GM19239 (cell line): ENCODE data around the gene ASPG.

ENCODE experiments used
- DNase-seq: peaks from one replicate; pipeline ENCODE4 v3.0.0; 2011; ENCODE audit warnings: low spot score; ENCODE audit not compliant: insufficient read length
- FAIRE-seq: peaks from 2 replicates; lab custom pipeline; 2011; peaks lifted over from hg19 to GRCh38; lab: Jason Lieb, UNC

ASPG gene

GRCh38 chr14:104154246-104154645 lies 68.7 kb downstream of the ASPG start:
- DNase-seq, result no peak
- FAIRE-seq, result no peak

GRCh38 chr14:104155513-104155912 lies 70.0 kb downstream of the ASPG start:
- DNase-seq (no peak), FAIRE-seq (no peak)

GRCh38 chr14:104156142-104156541 lies 70.6 kb downstream of the ASPG start:
- FAIRE-seq, result no peak
- no peak for DNase-seq

- DNase-seq, result no peak
- no peak for FAIRE-seq
Observed at GRCh38 chr14:104157016-104157928, 71.8 kb downstream of the ASPG start.

- no peak for FAIRE-seq
- no peak for DNase-seq
Observed at GRCh38 chr14:104158827-104159798, 73.6 kb downstream of the ASPG start.

- DNase-seq, result no peak
- no peak for FAIRE-seq
Observed at GRCh38 chr14:104159990-104160389, 74.5 kb downstream of the ASPG start.

- DNase-seq (no peak), FAIRE-seq (no peak)
Observed at GRCh38 chr14:104161602-104162367, 76.3 kb downstream of the ASPG start.

- DNase-seq, result no peak
- no peak for FAIRE-seq
Observed at GRCh38 chr14:104162495-104162894, 77.0 kb downstream of the ASPG start.

- FAIRE-seq (no peak), DNase-seq (no peak)
Observed at GRCh38 chr14:104163541-104163940, 78.0 kb downstream of the ASPG start.

GRCh38 chr14:104164041-104164440 lies 78.5 kb downstream of the ASPG start:
- DNase-seq (no peak), FAIRE-seq (no peak)

- FAIRE-seq, result no peak
- DNase-seq, result no peak
Observed at GRCh38 chr14:104164512-104164911, 79.0 kb downstream of the ASPG start.
